ENCODE data around the gene LRP2. TPM values are rescaled to one million over a fixed set of nuclear protein-coding genes. Genes with fewer than 3 reads are reported as not detected.
"Not testable (repeated sequence)": the region's sequence is repeated elsewhere in the genome, so short reads cannot be mapped to it uniquely, and the experiment has no call there.

The LRP2 gene
- total RNA-seq, 4 donors from 2014 or later = not detected

- H3K27ac ChIP-seq = no peak overlapping the region
- no peaks in the 10 kb centered on the region for H3K36me3 ChIP-seq
- H3K4me3 ChIP-seq = no peak overlapping the region
- 98 to 100% methylated on average over 3 of the region's 3 CpGs for WGBS, 2 donors (ENCODE audit: low coverage in 1 of 2)
- ATAC-seq = no peak
- peaks cover 19% of the 10 kb centered on the region for H3K27me3 ChIP-seq
- no peak for TF ChIP-seq POLR2AphosphoS5 (IDR thresholded peaks at IDR 0.05)
- no peak for TF ChIP-seq POLR2A (IDR thresholded peaks at IDR 0.05)
- TF ChIP-seq CTCF (IDR thresholded peaks at IDR 0.05) = no peak
- TF ChIP-seq EP300 (IDR thresholded peaks at IDR 0.05) = no peak
- H3K9me3 ChIP-seq = no peaks in the 10 kb centered on the region
- no peaks in the 10 kb centered on the region for H3K4me1 ChIP-seq
These were observed 33.5 kb downstream of the LRP2 start for GRCh38 chr2:169328785-169329184.

GRCh38 chr2:169327837-169328236, 34.5 kb downstream of the LRP2 start:
- H3K27me3 ChIP-seq = peaks cover 20% of the 10 kb centered on the region
- WGBS, 2 donors (ENCODE audit: low coverage in 1 of 2) = no CpG with 5 or more reads among the region's 33 CpGs
- not testable (repeated sequence) for H3K36me3 ChIP-seq, H3K4me1 ChIP-seq, H3K27ac ChIP-seq, H3K9me3 ChIP-seq, ATAC-seq, H3K4me3 ChIP-seq

- not testable (repeated sequence) for H3K36me3 ChIP-seq, H3K27ac ChIP-seq, H3K4me3 ChIP-seq, ATAC-seq, H3K9me3 ChIP-seq, H3K4me1 ChIP-seq
- peaks cover 21% of the 10 kb centered on the region for H3K27me3 ChIP-seq
- 100% methylated on average over 1 of the region's 4 CpGs; no CpG with 5 or more reads in 1 of the 2 donors for WGBS, 2 donors (ENCODE audit: low coverage in 1 of 2)
These were observed 36.4 kb downstream of the LRP2 start for GRCh38 chr2:169325886-169326285.

GRCh38 chr2:169324581-169325260, 37.6 kb downstream of the LRP2 start:
- no peak overlapping the region for H3K4me3 ChIP-seq
- H3K27ac ChIP-seq = no peak overlapping the region
- WGBS, 2 donors (ENCODE audit: low coverage in 1 of 2) = 29 to 33% methylated on average over 5 of the region's 5 CpGs
- H3K9me3 ChIP-seq = no peaks in the 10 kb centered on the region
- peaks cover 17% of the 10 kb centered on the region for H3K27me3 ChIP-seq
- ATAC-seq = no peak
- H3K4me1 ChIP-seq = no peaks in the 10 kb centered on the region
- H3K36me3 ChIP-seq = no peaks in the 10 kb centered on the region
- TF ChIP-seq POLR2A (IDR thresholded peaks at IDR 0.05) = no peak
- TF ChIP-seq POLR2AphosphoS5 (IDR thresholded peaks at IDR 0.05) = no peak
- TF ChIP-seq EP300 (IDR thresholded peaks at IDR 0.05) = no peak
- TF ChIP-seq CTCF (IDR thresholded peaks at IDR 0.05) = no peak

DNA sequence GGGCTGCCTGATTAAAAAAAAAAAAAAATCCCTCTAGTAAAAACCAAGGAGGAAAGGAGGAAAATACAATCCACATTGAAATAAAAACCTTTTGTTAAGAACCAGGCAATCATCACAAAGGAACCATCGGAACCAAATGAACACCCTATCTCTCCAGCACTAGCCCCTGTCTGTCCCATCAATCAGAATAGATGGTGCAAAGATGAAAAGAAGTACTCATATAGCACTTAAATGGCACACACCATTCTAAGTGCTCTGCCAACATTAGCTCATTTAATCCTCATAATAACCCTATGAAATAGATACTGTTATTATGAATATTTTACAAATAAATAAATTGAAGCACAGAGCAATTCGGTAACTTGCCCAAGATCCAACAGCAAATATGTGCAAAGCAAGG, 38.5 kb downstream of the LRP2 start:
- Histone ChIP-seq H3K4me1 (no peaks in the 10 kb centered on the region), H3K4me3 (no peak overlapping the region), H3K36me3 (no peaks in the 10 kb centered on the region), H3K27ac (no peak overlapping the region), H3K27me3 (peaks cover 11% of the 10 kb centered on the region), H3K9me3 (no peaks in the 10 kb centered on the region)
- TF ChIP-seq POLR2A (IDR thresholded peaks at IDR 0.05) (no peak), EP300 (IDR thresholded peaks at IDR 0.05) (no peak), POLR2AphosphoS5 (IDR thresholded peaks at IDR 0.05) (no peak), CTCF (IDR thresholded peaks at IDR 0.05) (no peak)
- no peak for ATAC-seq
- WGBS, 2 donors (ENCODE audit: low coverage in 1 of 2) = 53 to 54% methylated on average over 2 of the region's 2 CpGs

- 86 to 89% methylated on average over 4 to 6 of the region's 6 CpGs for WGBS, 2 donors (ENCODE audit: low coverage in 1 of 2)
These were observed 41.8 kb downstream of the LRP2 start for GRCh38 chr2:169320561-169320960.

More at GRCh38 chr2:169320561-169320960, 41.8 kb downstream of the LRP2 start:
- H3K36me3 ChIP-seq = no peaks in the 10 kb centered on the region
- no peak for ATAC-seq
- H3K27me3 ChIP-seq = peaks cover 11% of the 10 kb centered on the region
- H3K4me3 ChIP-seq = no peak overlapping the region
- H3K27ac ChIP-seq = no peak overlapping the region
- no peaks in the 10 kb centered on the region for H3K4me1 ChIP-seq
- no peaks in the 10 kb centered on the region for H3K9me3 ChIP-seq
- TF ChIP-seq POLR2AphosphoS5 (IDR thresholded peaks at IDR 0.05) (no peak), EP300 (IDR thresholded peaks at IDR 0.05) (no peak), POLR2A (IDR thresholded peaks at IDR 0.05) (no peak), CTCF (IDR thresholded peaks at IDR 0.05) (no peak)

Data from gastroesophageal sphincter (tissue), 4 donors.